Ishikawa (cell line): ENCODE results near the gene MARCKSL1.

ENCODE experiments used
- CEBPB ChIP-seq: IDR thresholded peaks from 2 replicates; pipeline ENCODE4 v1.6.1; 2012
- CREB1 ChIP-seq: IDR thresholded peaks from 2 replicates; pipeline ENCODE4 v1.6.1; 2012; ENCODE audit warnings: low read depth
- EGR1 ChIP-seq: IDR thresholded peaks from 2 replicates; pipeline ENCODE4 v1.6.1; 2012
- EP300 ChIP-seq: IDR thresholded peaks from 2 replicates; pipeline ENCODE4 v1.6.1; 2012; ENCODE audit warnings: borderline replicate concordance
- FOXM1 ChIP-seq: IDR thresholded peaks from 2 replicates; pipeline ENCODE4 v1.6.1; 2012; ENCODE audit warnings: low read depth, borderline replicate concordance
- NFIC ChIP-seq: IDR thresholded peaks from 2 replicates; pipeline ENCODE4 v1.6.1; 2012
- RAD21 ChIP-seq: IDR thresholded peaks from 2 replicates; pipeline ENCODE4 v1.6.1; 2012; ENCODE audit warnings: low read depth
- TAF1 ChIP-seq: IDR thresholded peaks from 2 replicates; pipeline ENCODE4 v1.6.1; 2012; ENCODE audit warnings: low read depth, mild to moderate bottlenecking
- TCF12 ChIP-seq: IDR thresholded peaks from 2 replicates; pipeline ENCODE4 v1.6.1; 2012; ENCODE audit warnings: low read depth
- YY1 ChIP-seq: IDR thresholded peaks from 2 replicates; pipeline ENCODE4 v1.6.1; 2012; ENCODE audit warnings: low read depth
- ZBTB7A ChIP-seq: IDR thresholded peaks from 2 replicates; pipeline ENCODE4 v1.6.1; 2012; ENCODE audit warnings: low read depth
- TF ChIP-seq, protein P1 (sequence below): IDR thresholded peaks from 2 replicates; pipeline ENCODE4 v1.6.1; 2012; ENCODE audit warnings: low read depth, mild to moderate bottlenecking
- TF ChIP-seq, protein P2 (sequence below): IDR thresholded peaks from 2 replicates; pipeline ENCODE4 v1.6.1; 2012
- TF ChIP-seq, protein P3 (sequence below): IDR thresholded peaks from 2 replicates; pipeline ENCODE4 v1.6.1; 2012

MARCKSL1 gene

DNA sequence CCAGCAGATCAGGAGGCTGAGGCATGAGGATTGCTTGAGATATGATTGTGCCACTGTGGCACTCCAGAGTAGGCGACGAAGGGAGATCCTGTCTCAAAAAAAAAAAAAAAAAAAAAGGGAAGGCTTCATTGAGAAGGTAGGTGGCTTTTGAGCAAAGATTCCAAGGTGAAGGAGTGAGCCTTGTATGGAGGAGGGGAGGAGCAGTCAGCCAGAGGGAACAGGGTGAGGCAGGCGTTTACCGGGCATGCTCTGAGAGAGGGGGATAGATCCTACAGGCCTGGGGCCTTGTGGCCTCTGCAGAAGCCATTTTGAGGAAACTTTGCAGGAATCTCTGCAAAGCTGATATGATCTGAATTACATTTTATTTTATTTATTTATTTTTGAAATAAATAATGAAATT is 49.3 kb downstream of the MARCKSL1 start:
- no peak for TF ChIP-seq FOXM1
- no peak for TF ChIP-seq NFIC
- no peak for TF ChIP-seq RAD21
- TF ChIP-seq EGR1, result no peak
- TF ChIP-seq TAF1, result no peak

DNA sequence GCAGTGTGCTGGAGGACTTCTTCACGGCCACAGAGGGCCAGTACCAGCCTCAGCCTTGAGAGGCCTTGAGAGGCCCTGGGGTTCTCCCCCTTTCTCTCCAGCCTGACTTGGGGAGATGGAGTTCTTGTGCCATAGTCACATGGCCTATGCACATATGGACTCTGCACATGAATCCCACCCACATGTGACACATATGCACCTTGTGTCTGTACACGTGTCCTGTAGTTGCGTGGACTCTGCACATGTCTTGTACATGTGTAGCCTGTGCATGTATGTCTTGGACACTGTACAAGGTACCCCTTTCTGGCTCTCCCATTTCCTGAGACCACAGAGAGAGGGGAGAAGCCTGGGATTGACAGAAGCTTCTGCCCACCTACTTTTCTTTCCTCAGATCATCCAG is 50.4 kb downstream of the MARCKSL1 start:
- TF ChIP-seq FOXM1 (no peak), CEBPB (no peak), TAF1 (no peak), RAD21 (no peak), EP300 (no peak), CREB1 (no peak), ZBTB7A (no peak), TCF12 (no peak), YY1 (no peak), EGR1 (no peak)
- TF ChIP-seq, protein P1, sequence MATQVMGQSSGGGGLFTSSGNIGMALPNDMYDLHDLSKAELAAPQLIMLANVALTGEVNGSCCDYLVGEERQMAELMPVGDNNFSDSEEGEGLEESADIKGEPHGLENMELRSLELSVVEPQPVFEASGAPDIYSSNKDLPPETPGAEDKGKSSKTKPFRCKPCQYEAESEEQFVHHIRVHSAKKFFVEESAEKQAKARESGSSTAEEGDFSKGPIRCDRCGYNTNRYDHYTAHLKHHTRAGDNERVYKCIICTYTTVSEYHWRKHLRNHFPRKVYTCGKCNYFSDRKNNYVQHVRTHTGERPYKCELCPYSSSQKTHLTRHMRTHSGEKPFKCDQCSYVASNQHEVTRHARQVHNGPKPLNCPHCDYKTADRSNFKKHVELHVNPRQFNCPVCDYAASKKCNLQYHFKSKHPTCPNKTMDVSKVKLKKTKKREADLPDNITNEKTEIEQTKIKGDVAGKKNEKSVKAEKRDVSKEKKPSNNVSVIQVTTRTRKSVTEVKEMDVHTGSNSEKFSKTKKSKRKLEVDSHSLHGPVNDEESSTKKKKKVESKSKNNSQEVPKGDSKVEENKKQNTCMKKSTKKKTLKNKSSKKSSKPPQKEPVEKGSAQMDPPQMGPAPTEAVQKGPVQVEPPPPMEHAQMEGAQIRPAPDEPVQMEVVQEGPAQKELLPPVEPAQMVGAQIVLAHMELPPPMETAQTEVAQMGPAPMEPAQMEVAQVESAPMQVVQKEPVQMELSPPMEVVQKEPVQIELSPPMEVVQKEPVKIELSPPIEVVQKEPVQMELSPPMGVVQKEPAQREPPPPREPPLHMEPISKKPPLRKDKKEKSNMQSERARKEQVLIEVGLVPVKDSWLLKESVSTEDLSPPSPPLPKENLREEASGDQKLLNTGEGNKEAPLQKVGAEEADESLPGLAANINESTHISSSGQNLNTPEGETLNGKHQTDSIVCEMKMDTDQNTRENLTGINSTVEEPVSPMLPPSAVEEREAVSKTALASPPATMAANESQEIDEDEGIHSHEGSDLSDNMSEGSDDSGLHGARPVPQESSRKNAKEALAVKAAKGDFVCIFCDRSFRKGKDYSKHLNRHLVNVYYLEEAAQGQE, result no peak
- TF ChIP-seq, protein P2, sequence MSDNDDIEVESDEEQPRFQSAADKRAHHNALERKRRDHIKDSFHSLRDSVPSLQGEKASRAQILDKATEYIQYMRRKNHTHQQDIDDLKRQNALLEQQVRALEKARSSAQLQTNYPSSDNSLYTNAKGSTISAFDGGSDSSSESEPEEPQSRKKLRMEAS, result no peak
- TF ChIP-seq, protein P3, sequence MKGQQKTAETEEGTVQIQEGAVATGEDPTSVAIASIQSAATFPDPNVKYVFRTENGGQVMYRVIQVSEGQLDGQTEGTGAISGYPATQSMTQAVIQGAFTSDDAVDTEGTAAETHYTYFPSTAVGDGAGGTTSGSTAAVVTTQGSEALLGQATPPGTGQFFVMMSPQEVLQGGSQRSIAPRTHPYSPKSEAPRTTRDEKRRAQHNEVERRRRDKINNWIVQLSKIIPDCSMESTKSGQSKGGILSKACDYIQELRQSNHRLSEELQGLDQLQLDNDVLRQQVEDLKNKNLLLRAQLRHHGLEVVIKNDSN, result no peak
